Mesendoderm (in vitro differentiated cells): ENCODE measurements around the gene MAGEA2B.
"Not testable (repeated sequence)": the region's sequence is repeated elsewhere in the genome, so short reads cannot be mapped to it uniquely, and the experiment has no call there.

Source experiments
- DNase-seq: peaks from one replicate; pipeline ENCODE4 v3.0.0; 2013
- H2AK5ac ChIP-seq: 2 replicates; pipeline ENCODE4 v1.6.1; 2013; ENCODE audit warnings: low read length, inconsistent platforms
- H2BK120ac ChIP-seq: 2 replicates; pipeline ENCODE4 v1.6.1; 2013; ENCODE audit warnings: low read depth, mild to moderate bottlenecking, low read length, moderate library complexity, mixed read lengths
- H2BK15ac ChIP-seq: replicated peaks from 2 replicates; pipeline ENCODE4 v1.6.1; 2013; ENCODE audit warnings: low read depth, mild to moderate bottlenecking, moderate library complexity
- H2BK5ac ChIP-seq: 2 replicates; pipeline ENCODE4 v1.6.1; 2013; ENCODE audit warnings: low read length, inconsistent platforms
- H3K18ac ChIP-seq: 2 replicates; pipeline ENCODE4 v1.6.1; 2013; ENCODE audit warnings: mild to moderate bottlenecking, low read length, mixed read lengths
- H3K23ac ChIP-seq: one replicate; pipeline ENCODE4 v1.6.1; 2013; ENCODE audit warnings: low read length
- H3K27ac ChIP-seq: 2 replicates; pipeline ENCODE4 v1.5.1; 2013; ENCODE audit warnings: low read depth, mild to moderate bottlenecking, inconsistent platforms, low read length, moderate library complexity
- H3K27me3 ChIP-seq: 2 replicates; pipeline ENCODE4 v1.6.1; 2013; ENCODE audit warnings: low read length, control low read depth, mild to moderate bottlenecking, inconsistent platforms; ENCODE audit not compliant: insufficient read depth, poor library complexity
- H3K36me3 ChIP-seq: 2 replicates; pipeline ENCODE4 v1.6.1; 2013; ENCODE audit warnings: low read length, inconsistent platforms; ENCODE audit not compliant: control insufficient read depth, insufficient read depth
- H3K4ac ChIP-seq: one replicate; pipeline ENCODE4 v1.6.1; 2013; ENCODE audit warnings: low read depth, mild to moderate bottlenecking, low read length, moderate library complexity
- H3K4me1 ChIP-seq: 2 replicates; pipeline ENCODE4 v1.6.1; 2013; ENCODE audit warnings: low read depth, low read length, inconsistent platforms; ENCODE audit not compliant: control insufficient read depth
- H3K4me2 ChIP-seq: 2 replicates; pipeline ENCODE4 v1.6.1; 2013; ENCODE audit warnings: low read length
- H3K4me3 ChIP-seq: 2 replicates; pipeline ENCODE4 v1.5.1; 2013; ENCODE audit warnings: mild to moderate bottlenecking, low read length
- H3K56ac ChIP-seq: one replicate; pipeline ENCODE4 v1.6.1; 2013; ENCODE audit warnings: low read length
- H3K79me1 ChIP-seq: 2 replicates; pipeline ENCODE4 v1.6.1; 2013; ENCODE audit warnings: low read length, inconsistent platforms
- H3K79me2 ChIP-seq: 2 replicates; pipeline ENCODE4 v1.6.1; 2013; ENCODE audit warnings: mild to moderate bottlenecking, low read length; ENCODE audit not compliant: control insufficient read depth, insufficient read depth
- H3K9ac ChIP-seq: 2 replicates; pipeline ENCODE4 v1.6.1; 2013; ENCODE audit warnings: low read length, inconsistent platforms
- H4K5ac ChIP-seq: one replicate; pipeline ENCODE4 v1.6.1; 2013; ENCODE audit warnings: low read length
- H4K8ac ChIP-seq: one replicate; pipeline ENCODE4 v1.6.1; 2013; ENCODE audit warnings: low read depth, mild to moderate bottlenecking, control low read depth, low read length, moderate library complexity
- WGBS: extraction: QIAGEN DNeasy Blood & Tissue Kit; methylation state at CpG from one replicate; pipeline ENCODE4 v1.1.7; 2013; ENCODE audit warnings: low lambda C conversion rate, missing lambda C conversion rate; ENCODE audit not compliant: insufficient coverage; ENCODE audit errors: extremely low coverage; 5-methylcytosine and 5-hydroxymethylcytosine counted together

Gene MAGEA2B

GRCh38 chrX:152766562-152766961 lies 52.1 kb downstream of the MAGEA2B start:
- not testable (repeated sequence) for H4K5ac ChIP-seq, H3K27me3 ChIP-seq, H3K79me2 ChIP-seq, H3K9ac ChIP-seq, H2BK5ac ChIP-seq, H3K27ac ChIP-seq, H3K4ac ChIP-seq, H3K18ac ChIP-seq, H2BK15ac ChIP-seq, DNase-seq, H3K4me1 ChIP-seq, H4K8ac ChIP-seq, H2BK120ac ChIP-seq, H3K36me3 ChIP-seq, H3K79me1 ChIP-seq, H3K4me2 ChIP-seq, H3K23ac ChIP-seq, H3K56ac ChIP-seq, H3K4me3 ChIP-seq, H2AK5ac ChIP-seq
- no CpG with 5 or more reads among the region's 9 CpGs for WGBS
